ENCODE measurements around the gene C1orf226. TPM values are rescaled to one million over a fixed set of nuclear protein-coding genes. Genes with fewer than 3 reads are reported as not detected.

Gene C1orf226
- total and polyA plus RNA-seq, 2 of the 4 experiments (the other 2 are of a cell fraction) = under 0.01 to 0.10 TPM

- Histone ChIP-seq H2BK20ac (ENCODE audit: low read depth, low read length) (no peak overlapping the region), H3K56ac (ENCODE audit: extremely low read depth, insufficient read depth, low read length) (no peak overlapping the region), H3K4me2 (ENCODE audit: low read depth, low read length) (no peak overlapping the region), H2BK120ac (ENCODE audit: low read depth, low read length) (no peak overlapping the region), H3K23ac (ENCODE audit: low read depth, low read length) (no peak overlapping the region), H2BK5ac (ENCODE audit: low read depth, low read length, poor library complexity, severe bottlenecking) (no peak overlapping the region), H3K9me1 (ENCODE audit: insufficient read depth, low read length) (no peaks in the 10 kb centered on the region), H3K18ac (ENCODE audit: low read depth, low read length) (no peak overlapping the region), H3K36me3 (ENCODE audit: control insufficient read depth, insufficient read depth, low read length) (no peaks in the 10 kb centered on the region), H3K4me1 (ENCODE audit: control insufficient read depth, insufficient read depth, low read length) (no peaks in the 10 kb centered on the region), H4K8ac (ENCODE audit: low read depth in 2 of 2, low read length in 2 of 2) (no peak overlapping the region), H3K27me3 (ENCODE audit: control insufficient read depth, insufficient read depth, low read length) (peaks cover 16% of the 10 kb centered on the region), H3K79me1 (ENCODE audit: low read depth in 1 of 2, low read length in 2 of 2) (no peaks in the 10 kb centered on the region), H4K5ac (ENCODE audit: low read depth, low read length) (no peak overlapping the region), H3K9ac (ENCODE audit: low read depth, low read length) (no peak overlapping the region), H3K14ac (replicated peaks; ENCODE audit: low read depth, low read length) (no peak overlapping the region), H3K27ac (ENCODE audit: insufficient read depth, low read length) (no peak overlapping the region), H2BK15ac (ENCODE audit: low read depth, low read length) (no peak overlapping the region), H4K20me1 (ENCODE audit: insufficient read depth, low read length) (no peaks in the 10 kb centered on the region), H4K91ac (ENCODE audit: insufficient read depth, low read depth, low read length) (no peak overlapping the region), H3K4me3 (ENCODE audit: insufficient read depth, low read depth, low read length) (no peak overlapping the region), H2AFZ (replicated peaks; ENCODE audit: low read length, poor library complexity) (no peak overlapping the region), H3K4ac (ENCODE audit: low read depth, low read length) (no peak overlapping the region), H3K9me3 (ENCODE audit: control insufficient read depth, insufficient read depth, low read length) (no peaks in the 10 kb centered on the region), H2AK9ac (replicated peaks; ENCODE audit: low read depth, low read length, poor library complexity) (no peak overlapping the region), H2AK5ac (ENCODE audit: low read depth, low read length) (no peak overlapping the region)
- no CpG with 5 or more reads among the region's 1 CpG for whole genome bisulfite sequencing, 2 experiments (ENCODE audit: extremely low coverage in 2 of 2, insufficient read length in 1 of 2)
- in situ Hi-C loops (cut with MboI; ENCODE audit: low sequenced_read_pairs) (no loop called here), intact Hi-C loops (cut with micrococcal nuclease) (no loop called here), dilution Hi-C loops (cut with HindIII; ENCODE audit: low sequenced_read_pairs, unreplicated experiment) (no loop called here)
- ChIA-PET CTCF (no interaction called here), POLR2A (ENCODE audit: unreplicated experiment) (no interaction called here)
- TF ChIP-seq ELK1 (IDR thresholded peaks at IDR 0.05; ENCODE audit: borderline replicate concordance, low read depth, low read length) (no peak), MAZ (IDR thresholded peaks at IDR 0.05; ENCODE audit: borderline replicate concordance, low read depth, low read length) (no peak), CTCF (conservative IDR thresholded peaks at IDR 0.05; ENCODE audit: low read depth, low read length) (no peak), POLR2A (IDR thresholded peaks at IDR 0.05; ENCODE audit: low read depth, low read length) (no peak), CEBPB (IDR thresholded peaks at IDR 0.05; ENCODE audit: low read depth, low read length) (no peak), USF2 (IDR thresholded peaks at IDR 0.05; ENCODE audit: low read depth, low read length) (no peak), BHLHE40 (IDR thresholded peaks at IDR 0.05; ENCODE audit: low read depth, low read length) (no peak), SMC3 (IDR thresholded peaks at IDR 0.05; ENCODE audit: low read depth, low read length) (no peak), MAFK (IDR thresholded peaks at IDR 0.05; ENCODE audit: low read depth, low read length) (no peak), FOS (IDR thresholded peaks at IDR 0.05; ENCODE audit: low read depth, low read length) (no peak), RAD21 (IDR thresholded peaks at IDR 0.05; ENCODE audit: low read length) (no peak), NFE2L2 (IDR thresholded peaks at IDR 0.05; ENCODE audit: low read depth, low read length) (no peak), CHD1 (IDR thresholded peaks at IDR 0.05; ENCODE audit: low read depth, low read length) (no peak), RCOR1 (IDR thresholded peaks at IDR 0.05; ENCODE audit: insufficient replicate concordance, low read length) (no peak), RFX5 (IDR thresholded peaks at IDR 0.05; ENCODE audit: low read depth, low read length) (no peak), MXI1 (IDR thresholded peaks at IDR 0.05; ENCODE audit: borderline replicate concordance, low read depth, low read length) (no peak)
- no TSS peak for BruUV-seq (replicated peaks)
- ATAC-seq (ENCODE audit: low read depth) (no peak), DNase-seq (no peak)
Measured at GRCh38 chr1:162342452-162342983, 39.0 kb upstream of the C1orf226 start.

Data from IMR-90 (cell line).